CD4-positive, alpha-beta T cell treated with Interferon gamma for 1 hour (primary cell): Measurements from ENCODE around the gene VCAM1.
"Not testable (repeated sequence)": the region's sequence is repeated elsewhere in the genome, so short reads cannot be mapped to it uniquely, and the experiment has no call there.

ENCODE experiments used
- DNase-seq: peaks from one replicate; pipeline ENCODE4 v3.0.0-alpha.2; 2020

Gene VCAM1

DNA sequence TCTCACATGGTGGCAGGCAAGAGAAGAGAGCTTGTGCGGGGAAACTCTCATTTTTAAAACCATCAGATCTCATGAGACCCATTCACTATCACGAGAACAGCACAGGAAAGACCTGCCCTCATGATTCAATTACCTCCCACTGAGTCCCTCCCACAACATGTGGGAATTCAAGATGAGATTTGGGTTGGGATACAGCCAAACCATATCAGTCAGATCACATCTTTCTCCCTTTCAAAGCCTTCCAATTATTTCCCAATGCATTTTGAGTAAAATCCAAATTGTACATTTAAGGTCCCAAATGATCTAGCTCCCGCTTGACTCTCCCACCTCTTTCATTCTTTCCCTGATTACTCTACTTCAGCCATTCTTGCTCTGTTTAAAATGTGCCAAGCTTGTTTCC is 62.2 kb downstream of the VCAM1 start:
- not testable (repeated sequence) for DNase-seq

DNA sequence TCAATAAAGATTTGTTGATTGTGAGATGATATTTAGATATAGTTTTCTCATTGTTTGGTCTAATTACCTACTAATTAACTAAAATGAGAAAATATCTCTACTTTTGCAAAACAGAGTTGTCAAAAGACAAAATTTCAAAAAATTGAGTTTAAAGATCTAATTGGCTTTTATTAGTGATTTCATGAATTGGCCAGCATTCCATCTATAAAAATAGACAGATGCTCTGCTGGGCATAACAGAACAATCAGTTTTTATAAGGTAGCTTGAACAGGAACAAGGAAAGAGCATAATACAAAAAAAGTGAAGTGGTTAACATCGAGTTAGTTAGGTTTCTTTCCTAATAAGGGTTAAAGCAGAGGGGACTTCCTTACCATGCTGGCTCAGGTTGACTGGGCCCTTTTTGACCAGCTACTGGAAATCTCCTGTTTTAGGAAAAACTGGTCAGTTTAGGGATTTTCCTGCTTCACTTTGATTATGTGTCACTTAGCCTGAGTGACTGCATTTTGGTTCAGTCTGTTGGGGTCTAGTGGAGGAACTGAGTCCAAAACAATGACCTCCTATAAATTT is 63.0 kb downstream of the VCAM1 start:
- no peak for DNase-seq

DNA sequence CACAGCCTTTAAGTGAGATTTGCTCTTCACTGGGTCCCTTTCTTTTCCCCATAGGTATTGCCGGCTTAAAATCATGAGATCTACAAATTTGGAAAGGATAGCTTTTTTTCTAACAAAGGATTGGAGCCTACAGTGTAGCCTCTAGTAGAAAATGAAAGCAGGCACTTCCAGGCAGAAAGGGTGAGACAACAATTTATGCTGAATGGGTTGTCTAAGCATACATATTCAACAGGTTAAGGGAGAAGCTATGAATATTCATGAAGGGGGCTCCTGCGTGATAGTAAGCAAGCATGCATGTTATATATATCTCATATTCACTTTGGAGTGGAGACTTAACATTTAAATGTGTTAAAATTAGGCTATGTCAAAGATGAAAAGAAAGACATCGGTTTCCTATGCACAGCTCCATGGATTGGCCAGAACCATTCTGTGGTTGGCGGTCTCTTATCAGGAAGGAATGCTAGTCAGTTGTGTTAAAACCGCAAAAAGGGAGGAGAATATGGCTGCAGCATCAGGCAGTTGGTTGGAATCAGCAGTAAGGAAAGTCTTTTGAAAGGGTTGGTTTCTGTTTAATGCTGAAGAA is 66.0 kb downstream of the VCAM1 start:
- no peak for DNase-seq

DNA sequence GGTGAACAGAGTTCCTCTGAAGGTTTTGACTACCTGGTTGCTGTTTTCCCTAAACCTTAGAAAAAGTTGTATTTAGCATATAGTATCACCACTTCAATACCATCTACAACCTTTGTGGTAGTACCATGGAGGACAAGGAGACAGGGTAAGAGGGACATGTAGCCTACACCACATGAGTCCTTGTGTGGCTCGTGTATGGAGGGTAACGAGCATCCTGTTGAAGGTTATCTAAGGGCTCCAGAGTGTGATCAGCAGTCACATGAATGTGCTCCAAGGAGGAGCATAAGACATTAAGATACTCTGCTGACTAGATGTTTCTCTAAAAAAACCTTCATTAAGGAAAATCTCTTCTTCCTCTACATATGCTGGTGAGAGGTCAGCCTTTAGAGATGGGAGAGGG is 67.3 kb downstream of the VCAM1 start:
- DNase-seq, result no peak
